Ovary (tissue), 9 donors: ENCODE measurements around the gene TEX101. TPM values are rescaled to one million over a fixed set of nuclear protein-coding genes. Genes with fewer than 3 reads are reported as not detected.

Experiments
- DNase-seq, 5 donors: peaks; one replicate each; pipeline ENCODE4 v3.0.0-alpha.2; 2019 to 2020
- H3K27ac ChIP-seq, 2 donors: fragments of 200-600 bp; one replicate each; pipeline versions ENCODE4 v1.5.1 to v1.8.0; 2019 to 2022
- H3K27me3 ChIP-seq: fragments of 200-600 bp; one replicate; pipeline ENCODE4 v1.8.0; 2022
- H3K36me3 ChIP-seq: fragments of 200-600 bp; sonication (generic); one replicate; pipeline ENCODE4 v1.5.1; 2019
- H3K4me1 ChIP-seq: one replicate; pipeline ENCODE4 v1.8.1; 2013; ENCODE audit warnings: mild to moderate bottlenecking, moderate library complexity; ENCODE audit not compliant: insufficient read depth
- H3K4me3 ChIP-seq: fragments of 200-600 bp; sonication (generic); one replicate; pipeline ENCODE4 v1.5.1; 2017
- H3K9me3 ChIP-seq, 2 donors: fragments of 200-600 bp in 1 of 2; sonication (generic) in 1 of 2; one replicate each; pipeline versions ENCODE4 v1.5.1 to v1.8.1; 2013 to 2019; ENCODE audit warnings: mild to moderate bottlenecking in 1 of 2, moderate library complexity in 1 of 2
- CTCF ChIP-seq, 3 donors: fragments of 450-650 bp in 2 of 3; fragments of 200-600 bp in 1 of 3; IDR thresholded peaks; one replicate each; pipeline versions ENCODE4 v1.5.1 to v1.8.0; 2016 to 2022; ENCODE audit warnings: antibody characterized with exemption in 3 of 3, mild to moderate bottlenecking in 1 of 3
- EP300 ChIP-seq: sonication (generic); formaldehyde crosslinking; IDR thresholded peaks from one replicate; pipeline ENCODE4 v1.6.1; 2017; ENCODE audit warnings: antibody characterized with exemption
- POLR2A ChIP-seq: fragments of 450-650 bp; IDR thresholded peaks from one replicate; pipeline ENCODE4 v1.6.1; 2017; ENCODE audit warnings: antibody characterized with exemption, mild to moderate bottlenecking, moderate library complexity
- WGBS, 3 donors: extraction: QIAGEN DNeasy Blood & Tissue Kit in 1 of 3; methylation state at CpG; one replicate each; pipeline versions ENCODE4 v1.1.5 to v1.1.7; 2013 to 2017; 5-methylcytosine and 5-hydroxymethylcytosine counted together
- intact Hi-C, 4 donors: fragments of 100-400 bp; cut with DNase I; formaldehyde crosslinking; loops; one replicate each; pipeline versions ENCODE4 v1.11.0 to v1.15.1; 2022 to 2023
- polyA plus RNA-seq, 2 donors: library from polyadenylated mRNA; stranded (reverse); fragments of 200-250 nt in 1 of 2; fragments of 350-450 nt in 1 of 2; fragmentation: Illumina TruSeq in 1 of 2; extraction: RNeasy Lipid Tissue Mini Kit (QIAGEN cat#74804) in 1 of 2; gene quantifications; one replicate each; pipeline ENCODE4 v1.2.3, GENCODE V29; 2013 to 2014
- total RNA-seq, 7 donors: library from RNA; depleted of rRNA in 2 of 7; stranded (reverse); fragments of >200 nt in 2 of 7; fragmentation: NEBNext Ultra II Directional in 3 of 7; extraction: Animal tissue kit (Norgen Biotek cat#: 25700) in 3 of 7; gene quantifications; one replicate each; pipeline versions ENCODE4 v1.1.0 to v1.2.4, GENCODE V29; 2016 to 2023
- donor health status: DM: no; HTN: no; CAD: no; lungs with moderate emphysema.
- donor health status: DM: no; HTN: no; CAD: no.
- donor health status: Bipolar disorder and iron deficiency.
- donor health status: DM: yes; HTN: yes; CAD: no.
- donor health status: DM: no; HTN: no; CAD: no.
- donor health status: DM: yes; HTN: yes; CAD: no.

TEX101 gene
- total and polyA plus RNA-seq, 9 donors: not detected

- no peak for TF ChIP-seq POLR2A
- no peak for TF ChIP-seq CTCF (IDR thresholded peaks at IDR 0.05)
- no peak for TF ChIP-seq EP300
- no peaks in the 10 kb centered on the region for H3K9me3 ChIP-seq
- H3K27ac ChIP-seq: no peak overlapping the region
- DNase-seq: no peak
- H3K4me1 ChIP-seq: no peaks in the 10 kb centered on the region
- no peaks in the 10 kb centered on the region for H3K27me3 ChIP-seq
- 56 to 72% (median 71%) methylated on average over 3 of the region's 3 CpGs for WGBS, 3 donors
- no peaks in the 10 kb centered on the region for H3K36me3 ChIP-seq
- intact Hi-C loops: no loop called here
- H3K4me3 ChIP-seq: no peak overlapping the region
Measured at GRCh38 chr19:43452582-43452981, 37.9 kb downstream of the TEX101 start.

- 72 to 76% (median 73%) methylated on average over 2 of the region's 2 CpGs for WGBS, 3 donors
- TF ChIP-seq CTCF (IDR thresholded peaks at IDR 0.05) (no peak), POLR2A (no peak), EP300 (no peak)
- no peak overlapping the region for H3K4me3 ChIP-seq
- no peaks in the 10 kb centered on the region for H3K4me1 ChIP-seq
- intact Hi-C loops: no loop called here
- H3K27ac ChIP-seq: no peak overlapping the region
- no peak for DNase-seq
- no peaks in the 10 kb centered on the region for H3K9me3 ChIP-seq
- no peaks in the 10 kb centered on the region for H3K36me3 ChIP-seq
- no peaks in the 10 kb centered on the region for H3K27me3 ChIP-seq
Measured at GRCh38 chr19:43454031-43454430, 39.3 kb downstream of the TEX101 start.

- H3K36me3 ChIP-seq: no peaks in the 10 kb centered on the region
- DNase-seq: no peak
- 33 to 47% (median 42%) methylated on average over 10 of the region's 10 CpGs for WGBS, 3 donors
Measured at GRCh38 chr19:43455321-43456113, 40.8 kb downstream of the TEX101 start.

GRCh38 chr19:43457809-43458208 is 43.1 kb downstream of the TEX101 start:
- no peaks in the 10 kb centered on the region for H3K9me3 ChIP-seq
- TF ChIP-seq EP300 (no peak), POLR2A (no peak), CTCF (IDR thresholded peaks at IDR 0.05) (no peak)
- H3K4me1 ChIP-seq: no peaks in the 10 kb centered on the region
- 81 to 88% (median 87%) methylated on average over 4 of the region's 4 CpGs for WGBS, 3 donors
- intact Hi-C loops: no loop called here
- no peak for DNase-seq
- no peak overlapping the region for H3K27ac ChIP-seq
- no peaks in the 10 kb centered on the region for H3K27me3 ChIP-seq
- no peak overlapping the region for H3K4me3 ChIP-seq
- H3K36me3 ChIP-seq: no peaks in the 10 kb centered on the region

More at GRCh38 chr19:43455321-43456113, 40.8 kb downstream of the TEX101 start:
- Histone ChIP-seq H3K9me3 (no peaks in the 10 kb centered on the region), H3K27ac (no peak overlapping the region), H3K27me3 (no peaks in the 10 kb centered on the region), H3K4me3 (no peak overlapping the region), H3K4me1 (no peaks in the 10 kb centered on the region)
- TF ChIP-seq EP300 (no peak), POLR2A (no peak), CTCF (IDR thresholded peaks at IDR 0.05) (no peak)
- intact Hi-C loops: no loop called here
